PC-9 (cell line): ENCODE measurements around the gene ARPC1A. TPM values are rescaled to one million over a fixed set of nuclear protein-coding genes. Genes with fewer than 3 reads are reported as not detected.

Experiments used
- BruUV-seq: library from RNA; stranded (reverse); fragments of 400-500 nt; replicated peaks from 2 replicates; lab custom pipeline; 2021; lab: Mats Ljungman, UMichigan
- CTCF ChIA-PET: fragments of 300-600 bp; sonication (Branson Sonifier 250); formaldehyde crosslinking; loops from one replicate; lab custom pipeline; 2022; ENCODE audit warnings: antibody characterized with exemption; lab: Charles Lee
- POLR2A ChIA-PET: fragments of 300-600 bp; sonication (Branson Sonifier 250); formaldehyde crosslinking; loops from one replicate; lab custom pipeline; 2022; ENCODE audit warnings: antibody characterized with exemption; ENCODE audit not compliant: unreplicated experiment; lab: Charles Lee
- DNase-seq, 2 experiments: peaks; one replicate each; pipeline versions ENCODE4 v3.0.0 to v3.0.0-alpha.2; 2015 to 2022; ENCODE audit warnings: mixed read lengths in 1 of 2
- H2AFZ ChIP-seq: fragments of 200-600 bp; sonication (generic); 2 replicates; pipeline ENCODE4 v1.8.1; 2017; ENCODE audit warnings: antibody characterized with exemption
- H3F3A ChIP-seq: fragments of 200-600 bp; sonication (generic); 2 replicates; pipeline ENCODE4 v1.8.1; 2017; ENCODE audit warnings: antibody characterized with exemption, mild to moderate bottlenecking, low read depth; ENCODE audit not compliant: insufficient read depth
- H3K27ac ChIP-seq: fragments of 200-600 bp; sonication (generic); 2 replicates; pipeline ENCODE4 v1.6.1; 2016; ENCODE audit warnings: mixed run types
- H3K27me3 ChIP-seq: fragments of 200-600 bp; sonication (generic); 2 replicates; pipeline ENCODE4 v1.6.1; 2016; ENCODE audit warnings: low read depth, mixed run types; ENCODE audit not compliant: insufficient read depth
- H3K36me3 ChIP-seq: fragments of 200-600 bp; sonication (generic); 2 replicates; pipeline ENCODE4 v1.6.1; 2016; ENCODE audit warnings: low read depth, mixed run types
- H3K4me1 ChIP-seq: fragments of 200-600 bp; sonication (generic); replicated peaks from 2 replicates; pipeline ENCODE4 v1.6.1; 2016; ENCODE audit warnings: mixed run types; ENCODE audit not compliant: insufficient read depth
- H3K4me2 ChIP-seq: fragments of 200-600 bp; sonication (generic); 2 replicates; pipeline ENCODE4 v1.6.1; 2017; ENCODE audit warnings: mixed run types
- H3K4me3 ChIP-seq: fragments of 200-600 bp; sonication (generic); 2 replicates; pipeline ENCODE4 v1.6.1; 2016; ENCODE audit warnings: mixed run types
- H3K79me2 ChIP-seq: fragments of 200-600 bp; sonication (generic); 2 replicates; pipeline ENCODE4 v1.6.1; 2017; ENCODE audit warnings: low read depth, mixed run types
- H3K9me2 ChIP-seq: fragments of 200-600 bp; sonication (generic); 2 replicates; pipeline ENCODE4 v1.8.1; 2017; ENCODE audit warnings: mild to moderate bottlenecking; ENCODE audit not compliant: insufficient read depth
- H3K9me3 ChIP-seq: fragments of 200-600 bp; sonication (generic); 2 replicates; pipeline ENCODE4 v1.8.1; 2016; ENCODE audit warnings: low read depth; ENCODE audit not compliant: insufficient read depth
- H4K20me1 ChIP-seq: fragments of 200-600 bp; sonication (generic); 2 replicates; pipeline ENCODE4 v1.8.1; 2017; ENCODE audit not compliant: insufficient read depth
- EZH2 ChIP-seq: fragments of 200-600 bp; sonication (generic); IDR thresholded peaks from 2 replicates; pipeline ENCODE4 v1.8.0; 2017; ENCODE audit warnings: antibody characterized with exemption, low read depth
- intact Hi-C: fragments of 100-400 bp; cut with micrococcal nuclease; formaldehyde crosslinking; loops from one replicate; pipeline ENCODE4 v1.10.0; 2022; ENCODE audit not compliant: unreplicated experiment
- total RNA-seq: library from RNA; stranded (reverse); gene quantifications from 2 replicates; pipeline ENCODE4 v1.2.3, GENCODE V29; 2021
- TF ChIP-seq, protein P1 (sequence below): fragments of 200-600 bp; sonication (generic); conservative IDR thresholded peaks from 2 replicates; pipeline ENCODE4 v1.6.1; 2017; ENCODE audit warnings: mixed run types, antibody characterized with exemption, mild to moderate bottlenecking, moderate library complexity

Gene ARPC1A
- total RNA-seq, 1 experiment from 2014 or later = 305 TPM

DNA sequence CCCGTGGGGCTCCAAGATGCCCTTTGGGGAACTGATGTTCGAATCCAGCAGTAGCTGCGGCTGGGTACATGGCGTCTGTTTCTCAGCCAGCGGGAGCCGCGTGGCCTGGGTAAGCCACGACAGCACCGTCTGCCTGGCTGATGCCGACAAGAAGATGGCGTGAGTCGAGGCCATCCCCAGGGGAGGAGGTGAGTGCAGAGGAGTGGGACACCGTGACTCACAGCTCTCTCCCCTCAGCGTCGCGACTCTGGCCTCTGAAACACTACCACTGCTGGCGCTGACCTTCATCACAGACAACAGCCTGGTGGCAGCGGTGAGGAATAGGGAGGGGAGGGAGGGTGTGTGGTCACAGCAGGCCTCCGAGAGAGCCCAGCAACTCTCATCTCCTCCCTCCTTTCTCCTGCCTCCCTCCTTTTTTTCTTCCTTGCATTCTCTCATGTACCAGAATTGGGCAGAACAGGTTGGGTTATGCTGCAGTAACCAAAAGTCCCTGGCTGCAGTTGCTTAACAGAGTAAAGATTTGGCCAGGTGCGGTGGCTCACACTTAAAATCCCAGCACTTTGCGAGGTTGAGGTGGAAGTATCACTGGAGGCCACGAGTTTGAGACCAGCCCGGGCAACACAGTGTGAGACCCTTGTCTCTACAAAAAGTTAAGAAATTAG lies 65.4 kb downstream of the ARPC1A start:
- Histone ChIP-seq H3K9me2 (no peaks in the 10 kb centered on the region), H4K20me1 (peaks cover 12% of the 10 kb centered on the region), H2AFZ (no peak overlapping the region), H3K36me3 (peaks cover 9% of the 10 kb centered on the region; the same call in 1 of the 2 replicates), H3K27ac (no peak overlapping the region), H3K4me2 (no peak overlapping the region), H3K27me3 (no peaks in the 10 kb centered on the region), H3K9me3 (no peaks in the 10 kb centered on the region), H3F3A (peaks cover 29% of the 10 kb centered on the region), H3K4me1 (no peaks in the 10 kb centered on the region), H3K79me2 (no peaks in the 10 kb centered on the region), H3K4me3 (no peak overlapping the region)
- intact Hi-C loops = no loop called here
- TF ChIP-seq EZH2 = no peak
- TF ChIP-seq, protein P1, sequence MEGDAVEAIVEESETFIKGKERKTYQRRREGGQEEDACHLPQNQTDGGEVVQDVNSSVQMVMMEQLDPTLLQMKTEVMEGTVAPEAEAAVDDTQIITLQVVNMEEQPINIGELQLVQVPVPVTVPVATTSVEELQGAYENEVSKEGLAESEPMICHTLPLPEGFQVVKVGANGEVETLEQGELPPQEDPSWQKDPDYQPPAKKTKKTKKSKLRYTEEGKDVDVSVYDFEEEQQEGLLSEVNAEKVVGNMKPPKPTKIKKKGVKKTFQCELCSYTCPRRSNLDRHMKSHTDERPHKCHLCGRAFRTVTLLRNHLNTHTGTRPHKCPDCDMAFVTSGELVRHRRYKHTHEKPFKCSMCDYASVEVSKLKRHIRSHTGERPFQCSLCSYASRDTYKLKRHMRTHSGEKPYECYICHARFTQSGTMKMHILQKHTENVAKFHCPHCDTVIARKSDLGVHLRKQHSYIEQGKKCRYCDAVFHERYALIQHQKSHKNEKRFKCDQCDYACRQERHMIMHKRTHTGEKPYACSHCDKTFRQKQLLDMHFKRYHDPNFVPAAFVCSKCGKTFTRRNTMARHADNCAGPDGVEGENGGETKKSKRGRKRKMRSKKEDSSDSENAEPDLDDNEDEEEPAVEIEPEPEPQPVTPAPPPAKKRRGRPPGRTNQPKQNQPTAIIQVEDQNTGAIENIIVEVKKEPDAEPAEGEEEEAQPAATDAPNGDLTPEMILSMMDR = no peak
- POLR2A ChIA-PET = no interaction called here
- DNase-seq = no peak
- CTCF ChIA-PET = interaction anchor here (0.7 kb wide), 1 partner anchor 451 kb away, joined by 6 read pairs; no protein-coding TSS in a partner anchor
- BruUV-seq = no TSS peak

DNA sequence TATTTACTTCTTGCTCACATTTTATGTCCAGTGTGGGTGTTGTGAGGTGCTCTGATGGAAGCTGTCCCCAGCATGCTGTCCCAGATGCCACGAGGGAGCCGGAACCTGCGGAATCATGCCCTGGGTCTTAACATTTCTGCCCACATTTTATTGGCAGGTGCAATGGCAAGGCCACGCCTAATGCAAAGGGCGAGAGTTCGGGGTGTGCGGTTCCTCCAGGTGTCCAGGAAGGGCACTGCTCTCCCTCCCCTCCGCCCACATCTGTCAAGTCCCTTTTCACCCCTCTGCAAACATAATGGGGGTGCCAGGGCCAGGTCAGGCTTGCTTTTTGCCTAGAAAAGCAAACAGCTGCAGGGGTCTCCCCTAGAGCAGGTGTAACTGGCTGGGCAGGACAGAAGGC lies 66.3 kb downstream of the ARPC1A start:
- Histone ChIP-seq H3F3A (peaks cover 29% of the 10 kb centered on the region), H3K9me3 (no peaks in the 10 kb centered on the region), H3K27ac (no peak overlapping the region), H3K9me2 (no peaks in the 10 kb centered on the region), H2AFZ (no peak overlapping the region), H3K36me3 (peaks cover 13% of the 10 kb centered on the region; the same call in 1 of the 2 replicates), H3K27me3 (no peaks in the 10 kb centered on the region), H3K4me1 (no peaks in the 10 kb centered on the region), H3K4me3 (no peak overlapping the region), H4K20me1 (peaks cover 14% of the 10 kb centered on the region), H3K4me2 (no peak overlapping the region), H3K79me2 (no peaks in the 10 kb centered on the region)
- intact Hi-C loops = no loop called here
- no peak for TF ChIP-seq EZH2
- TF ChIP-seq, protein P1 = no peak
- CTCF ChIA-PET = no interaction called here
- POLR2A ChIA-PET = no interaction called here
- BruUV-seq = no TSS peak
- DNase-seq = no peak

DNA sequence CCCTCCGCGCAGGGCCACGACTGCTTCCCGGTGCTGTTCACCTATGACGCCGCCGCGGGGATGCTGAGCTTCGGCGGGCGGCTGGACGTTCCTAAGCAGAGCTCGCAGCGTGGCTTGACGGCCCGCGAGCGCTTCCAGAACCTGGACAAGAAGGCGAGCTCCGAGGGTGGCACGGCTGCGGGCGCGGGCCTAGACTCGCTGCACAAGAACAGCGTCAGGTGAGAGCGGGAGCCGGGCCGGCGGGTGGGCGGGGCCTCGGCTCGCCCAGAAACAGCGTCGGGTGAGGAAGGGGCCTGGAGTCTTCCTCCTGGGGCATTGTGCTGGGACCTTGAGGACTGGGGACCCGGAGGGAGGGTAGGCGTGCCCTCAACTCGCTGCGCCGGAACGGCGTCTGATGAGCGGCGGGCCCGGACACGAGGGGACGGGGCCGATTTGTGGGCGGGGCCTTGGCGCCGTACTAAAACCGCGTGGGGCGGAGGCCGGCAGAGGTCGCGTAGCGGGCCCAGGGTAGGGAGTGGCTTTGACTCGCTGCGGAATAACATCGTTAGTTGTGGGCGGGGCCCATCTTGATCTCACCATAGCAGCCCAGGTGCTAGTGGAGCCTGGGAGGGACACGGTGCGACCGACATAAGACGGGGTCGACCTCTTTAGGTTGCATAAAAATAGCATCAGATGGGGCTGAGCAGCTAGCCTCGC lies 67.1 kb downstream of the ARPC1A start:
- BruUV-seq = no TSS peak
- peaks cover 15% of the 10 kb centered on the region for H4K20me1 ChIP-seq
- intact Hi-C loops = no loop called here
- H3K79me2 ChIP-seq = no peaks in the 10 kb centered on the region
- H3K4me1 ChIP-seq = no peaks in the 10 kb centered on the region
- no peak overlapping the region for H3K4me2 ChIP-seq
- H3K27me3 ChIP-seq = no peaks in the 10 kb centered on the region
- DNase-seq = no peak
- peaks cover 15% of the 10 kb centered on the region; the same call in 1 of the 2 replicates for H3K36me3 ChIP-seq
- POLR2A ChIA-PET = no interaction called here
- CTCF ChIA-PET = no interaction called here
- no peak overlapping the region for H3K4me3 ChIP-seq
- no peak overlapping the region for H3K27ac ChIP-seq
- no peaks in the 10 kb centered on the region for H3K9me2 ChIP-seq
- TF ChIP-seq, protein P1 = no peak
- TF ChIP-seq EZH2 = no peak
- no peaks in the 10 kb centered on the region for H3K9me3 ChIP-seq
- H3F3A ChIP-seq = peaks cover 33% of the 10 kb centered on the region
- H2AFZ ChIP-seq = no peak overlapping the region
